GM23338 (cell line): ENCODE data around the gene IL1B. TPM values are rescaled to one million over a fixed set of nuclear protein-coding genes. Genes with fewer than 3 reads are reported as not detected.
"Not testable (repeated sequence)": the region's sequence is repeated elsewhere in the genome, so short reads cannot be mapped to it uniquely, and the experiment has no call there.

ENCODE experiments used
- ATAC-seq: fragments of 200-7000 bp; cut with Tn5 transposase; 3 replicates; pipeline ENCODE4 v1.9.1; 2020
- DNase-seq: peaks from one replicate; pipeline ENCODE4 v3.0.0-alpha.2; 2015; ENCODE audit warnings: low spot score
- H2AFZ ChIP-seq: fragments of 200-600 bp; sonication (generic); 2 replicates; pipeline ENCODE4 v1.8.0; 2016; ENCODE audit warnings: antibody characterized with exemption, mild to moderate bottlenecking, moderate library complexity
- H3F3A ChIP-seq: fragments of 200-600 bp; sonication (generic); replicated peaks from 2 replicates; pipeline ENCODE4 v1.8.0; 2017; ENCODE audit warnings: antibody characterized with exemption, mixed run types, low read depth
- H3K27ac ChIP-seq: fragments of 200-600 bp; sonication (generic); 2 replicates; pipeline ENCODE4 v1.6.1; 2016; ENCODE audit warnings: low read depth
- H3K27me3 ChIP-seq: fragments of 200-600 bp; sonication (generic); 2 replicates; pipeline ENCODE4 v1.8.0; 2016; ENCODE audit warnings: mild to moderate bottlenecking, mixed run types, moderate library complexity; ENCODE audit not compliant: insufficient read depth
- H3K36me3 ChIP-seq: fragments of 200-600 bp; sonication (generic); 2 replicates; pipeline ENCODE4 v1.8.0; 2016; ENCODE audit warnings: mild to moderate bottlenecking; ENCODE audit not compliant: insufficient read depth
- H3K4me1 ChIP-seq: fragments of 200-600 bp; sonication (generic); 2 replicates; pipeline ENCODE4 v1.8.0; 2016; ENCODE audit warnings: mild to moderate bottlenecking, moderate library complexity; ENCODE audit not compliant: insufficient read depth
- H3K4me2 ChIP-seq: fragments of 200-600 bp; sonication (generic); 2 replicates; pipeline ENCODE4 v1.7.1; 2017; ENCODE audit warnings: mixed run types
- H3K4me3 ChIP-seq: fragments of 200-600 bp; sonication (generic); 2 replicates; pipeline ENCODE4 v1.6.1; 2016; ENCODE audit warnings: mixed run types
- H3K79me2 ChIP-seq: fragments of 200-600 bp; sonication (generic); replicated peaks from 2 replicates; pipeline ENCODE4 v1.8.0; 2017; ENCODE audit warnings: mild to moderate bottlenecking; ENCODE audit not compliant: insufficient read depth
- H3K9me2 ChIP-seq: fragments of 200-600 bp; sonication (generic); 2 replicates; pipeline ENCODE4 v1.8.0; 2017; ENCODE audit not compliant: insufficient read depth
- H4K20me1 ChIP-seq: fragments of 200-600 bp; sonication (generic); replicated peaks from 2 replicates; pipeline ENCODE4 v1.8.0; 2017; ENCODE audit warnings: mild to moderate bottlenecking; ENCODE audit not compliant: insufficient read depth
- H3K27ac Mint-ChIP-seq: 2 replicates; pipeline ENCODE4 v1.8.0; 2020; ENCODE audit warnings: inconsistent platforms, mild to moderate bottlenecking, moderate library complexity, mixed read lengths
- H3K27me3 Mint-ChIP-seq: 3 replicates; pipeline ENCODE4 v1.8.0; 2022; ENCODE audit warnings: low read depth, mild to moderate bottlenecking, moderate library complexity, mixed read lengths, inconsistent platforms; ENCODE audit not compliant: insufficient read depth, poor library complexity
- H3K36me3 Mint-ChIP-seq: 3 replicates; pipeline ENCODE4 v1.8.0; 2021; ENCODE audit warnings: low read depth, mild to moderate bottlenecking, inconsistent platforms, moderate library complexity, mixed read lengths
- H3K4me1 Mint-ChIP-seq: 3 replicates; pipeline ENCODE4 v1.8.0; 2020; ENCODE audit warnings: mild to moderate bottlenecking, inconsistent platforms, mixed read lengths
- H3K4me3 Mint-ChIP-seq: 3 replicates; pipeline ENCODE4 v1.8.0; 2021; ENCODE audit warnings: moderate library complexity, mild to moderate bottlenecking, inconsistent platforms, mixed read lengths
- H3K9me3 Mint-ChIP-seq: 3 replicates; pipeline ENCODE4 v1.8.0; 2020; ENCODE audit warnings: moderate library complexity, mild to moderate bottlenecking, inconsistent platforms, mixed read lengths
- polyA plus RNA-seq: library from polyadenylated mRNA; unstranded; fragments of >200 nt; fragmentation: Nextera tagmentation; extraction: Ambion mirVana; gene quantifications from 2 replicates; pipeline ENCODE4 v1.2.1, GENCODE V29; 2016
- total RNA-seq: library from RNA; depleted of rRNA; stranded (reverse); fragments of >200 nt; shearing (Covaris generic); gene quantifications from 2 replicates; pipeline ENCODE4 v1.2.3, GENCODE V29; 2014
- TF ChIP-seq, protein P1 (sequence below): fragments of 250-450 bp; sonication (Bioruptor Pico); IDR thresholded peaks from 2 replicates; pipeline ENCODE4 v1.5.0; 2020; ENCODE audit warnings: mild to moderate bottlenecking, moderate library complexity
- TF ChIP-seq, protein P2 (sequence below), 2 experiments: fragments of 200-600 bp in 1 of 2; sonication (generic) in 1 of 2; conservative IDR thresholded peaks; 2 replicates each; pipeline versions ENCODE4 v1.5.1 to v1.6.1; 2016 to 2017; ENCODE audit warnings: antibody characterized with exemption in 2 of 2, low read depth in 2 of 2, mild to moderate bottlenecking in 2 of 2, moderate library complexity in 1 of 2

Gene IL1B
- total and polyA plus RNA-seq, 2 experiments from 2014 or later, result not detected

GRCh38 chr2:112833639-112833931 lies 3.0 kb downstream of the IL1B start:
- H3F3A ChIP-seq, H3K27ac ChIP-seq, H3K27ac Mint-ChIP-seq, H3K79me2 ChIP-seq, H3K4me3 ChIP-seq, H3K4me3 Mint-ChIP-seq, H3K4me1 ChIP-seq, H3K27me3 Mint-ChIP-seq, H3K9me2 ChIP-seq, H2AFZ ChIP-seq, ATAC-seq, H4K20me1 ChIP-seq, H3K36me3 Mint-ChIP-seq, H3K4me2 ChIP-seq, H3K36me3 ChIP-seq, H3K9me3 Mint-ChIP-seq, DNase-seq, H3K27me3 ChIP-seq: not testable (repeated sequence)
- H3K4me1 Mint-ChIP-seq, result peaks cover 16% of the 10 kb centered on the region

DNA sequence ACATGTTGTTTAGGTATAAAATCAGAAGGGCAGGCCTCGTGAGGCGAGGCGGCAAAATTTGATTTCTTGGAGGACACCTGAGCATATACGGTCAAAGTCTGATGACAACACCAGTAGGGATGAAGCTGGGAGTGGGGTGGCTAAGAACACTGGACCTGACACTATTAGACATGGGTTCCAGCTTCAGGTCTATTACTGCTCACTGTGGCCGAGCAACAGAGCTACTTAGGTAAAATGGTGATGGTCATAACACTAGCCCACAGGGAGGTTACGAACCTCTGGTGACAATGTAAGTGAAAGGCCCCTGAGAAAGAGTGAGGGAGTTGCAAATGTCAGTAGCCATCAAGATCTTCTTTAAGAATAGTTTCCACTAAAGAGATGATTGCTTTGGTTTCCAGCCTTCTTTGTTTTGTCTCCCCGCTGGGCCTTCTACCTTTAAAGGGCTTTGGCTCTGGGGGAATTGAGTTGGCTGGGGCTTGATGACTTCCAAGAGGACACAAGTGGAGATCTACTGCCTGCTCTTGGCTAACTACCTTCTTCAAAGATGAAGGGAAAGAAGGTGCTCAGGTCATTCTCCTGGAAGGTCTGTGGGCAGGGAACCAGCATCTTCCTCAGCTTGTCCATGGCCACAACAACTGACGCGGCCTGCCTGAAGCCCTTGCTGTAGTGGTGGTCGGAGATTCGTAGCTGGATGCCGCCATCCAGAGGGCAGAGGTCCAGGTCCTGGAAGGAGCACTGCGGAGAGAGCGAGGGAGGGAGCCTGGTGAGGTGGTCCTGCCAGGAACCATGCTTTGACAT lies 3.5 kb downstream of the IL1B start:
- DNase-seq (no peak), ATAC-seq (no peak)
- TF ChIP-seq, protein P1, sequence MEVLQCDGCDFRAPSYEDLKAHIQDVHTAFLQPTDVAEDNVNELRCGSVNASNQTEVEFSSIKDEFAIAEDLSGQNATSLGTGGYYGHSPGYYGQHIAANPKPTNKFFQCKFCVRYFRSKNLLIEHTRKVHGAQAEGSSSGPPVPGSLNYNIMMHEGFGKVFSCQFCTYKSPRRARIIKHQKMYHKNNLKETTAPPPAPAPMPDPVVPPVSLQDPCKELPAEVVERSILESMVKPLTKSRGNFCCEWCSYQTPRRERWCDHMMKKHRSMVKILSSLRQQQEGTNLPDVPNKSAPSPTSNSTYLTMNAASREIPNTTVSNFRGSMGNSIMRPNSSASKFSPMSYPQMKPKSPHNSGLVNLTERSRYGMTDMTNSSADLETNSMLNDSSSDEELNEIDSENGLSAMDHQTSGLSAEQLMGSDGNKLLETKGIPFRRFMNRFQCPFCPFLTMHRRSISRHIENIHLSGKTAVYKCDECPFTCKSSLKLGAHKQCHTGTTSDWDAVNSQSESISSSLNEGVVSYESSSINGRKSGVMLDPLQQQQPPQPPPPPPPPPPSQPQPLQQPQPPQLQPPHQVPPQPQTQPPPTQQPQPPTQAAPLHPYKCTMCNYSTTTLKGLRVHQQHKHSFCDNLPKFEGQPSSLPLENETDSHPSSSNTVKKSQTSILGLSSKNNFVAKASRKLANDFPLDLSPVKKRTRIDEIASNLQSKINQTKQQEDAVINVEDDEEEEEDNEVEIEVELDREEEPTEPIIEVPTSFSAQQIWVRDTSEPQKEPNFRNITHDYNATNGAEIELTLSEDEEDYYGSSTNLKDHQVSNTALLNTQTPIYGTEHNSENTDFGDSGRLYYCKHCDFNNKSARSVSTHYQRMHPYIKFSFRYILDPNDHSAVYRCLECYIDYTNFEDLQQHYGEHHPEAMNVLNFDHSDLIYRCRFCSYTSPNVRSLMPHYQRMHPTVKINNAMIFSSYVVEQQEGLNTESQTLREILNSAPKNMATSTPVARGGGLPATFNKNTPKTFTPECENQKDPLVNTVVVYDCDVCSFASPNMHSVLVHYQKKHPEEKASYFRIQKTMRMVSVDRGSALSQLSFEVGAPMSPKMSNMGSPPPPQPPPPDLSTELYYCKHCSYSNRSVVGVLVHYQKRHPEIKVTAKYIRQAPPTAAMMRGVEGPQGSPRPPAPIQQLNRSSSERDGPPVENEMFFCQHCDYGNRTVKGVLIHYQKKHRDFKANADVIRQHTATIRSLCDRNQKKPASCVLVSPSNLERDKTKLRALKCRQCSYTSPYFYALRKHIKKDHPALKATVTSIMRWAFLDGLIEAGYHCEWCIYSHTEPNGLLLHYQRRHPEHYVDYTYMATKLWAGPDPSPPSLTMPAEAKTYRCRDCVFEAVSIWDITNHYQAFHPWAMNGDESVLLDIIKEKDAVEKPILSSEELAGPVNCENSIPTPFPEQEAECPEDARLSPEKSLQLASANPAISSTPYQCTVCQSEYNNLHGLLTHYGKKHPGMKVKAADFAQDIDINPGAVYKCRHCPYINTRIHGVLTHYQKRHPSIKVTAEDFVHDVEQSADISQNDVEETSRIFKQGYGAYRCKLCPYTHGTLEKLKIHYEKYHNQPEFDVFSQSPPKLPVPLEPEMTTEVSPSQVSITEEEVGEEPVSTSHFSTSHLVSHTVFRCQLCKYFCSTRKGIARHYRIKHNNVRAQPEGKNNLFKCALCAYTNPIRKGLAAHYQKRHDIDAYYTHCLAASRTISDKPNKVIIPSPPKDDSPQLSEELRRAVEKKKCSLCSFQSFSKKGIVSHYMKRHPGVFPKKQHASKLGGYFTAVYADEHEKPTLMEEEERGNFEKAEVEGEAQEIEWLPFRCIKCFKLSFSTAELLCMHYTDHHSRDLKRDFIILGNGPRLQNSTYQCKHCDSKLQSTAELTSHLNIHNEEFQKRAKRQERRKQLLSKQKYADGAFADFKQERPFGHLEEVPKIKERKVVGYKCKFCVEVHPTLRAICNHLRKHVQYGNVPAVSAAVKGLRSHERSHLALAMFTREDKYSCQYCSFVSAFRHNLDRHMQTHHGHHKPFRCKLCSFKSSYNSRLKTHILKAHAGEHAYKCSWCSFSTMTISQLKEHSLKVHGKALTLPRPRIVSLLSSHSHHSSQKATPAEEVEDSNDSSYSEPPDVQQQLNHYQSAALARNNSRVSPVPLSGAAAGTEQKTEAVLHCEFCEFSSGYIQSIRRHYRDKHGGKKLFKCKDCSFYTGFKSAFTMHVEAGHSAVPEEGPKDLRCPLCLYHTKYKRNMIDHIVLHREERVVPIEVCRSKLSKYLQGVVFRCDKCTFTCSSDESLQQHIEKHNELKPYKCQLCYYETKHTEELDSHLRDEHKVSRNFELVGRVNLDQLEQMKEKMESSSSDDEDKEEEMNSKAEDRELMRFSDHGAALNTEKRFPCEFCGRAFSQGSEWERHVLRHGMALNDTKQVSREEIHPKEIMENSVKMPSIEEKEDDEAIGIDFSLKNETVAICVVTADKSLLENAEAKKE (CRISPR knock-in tag), result no peak
- TF ChIP-seq, protein P2, sequence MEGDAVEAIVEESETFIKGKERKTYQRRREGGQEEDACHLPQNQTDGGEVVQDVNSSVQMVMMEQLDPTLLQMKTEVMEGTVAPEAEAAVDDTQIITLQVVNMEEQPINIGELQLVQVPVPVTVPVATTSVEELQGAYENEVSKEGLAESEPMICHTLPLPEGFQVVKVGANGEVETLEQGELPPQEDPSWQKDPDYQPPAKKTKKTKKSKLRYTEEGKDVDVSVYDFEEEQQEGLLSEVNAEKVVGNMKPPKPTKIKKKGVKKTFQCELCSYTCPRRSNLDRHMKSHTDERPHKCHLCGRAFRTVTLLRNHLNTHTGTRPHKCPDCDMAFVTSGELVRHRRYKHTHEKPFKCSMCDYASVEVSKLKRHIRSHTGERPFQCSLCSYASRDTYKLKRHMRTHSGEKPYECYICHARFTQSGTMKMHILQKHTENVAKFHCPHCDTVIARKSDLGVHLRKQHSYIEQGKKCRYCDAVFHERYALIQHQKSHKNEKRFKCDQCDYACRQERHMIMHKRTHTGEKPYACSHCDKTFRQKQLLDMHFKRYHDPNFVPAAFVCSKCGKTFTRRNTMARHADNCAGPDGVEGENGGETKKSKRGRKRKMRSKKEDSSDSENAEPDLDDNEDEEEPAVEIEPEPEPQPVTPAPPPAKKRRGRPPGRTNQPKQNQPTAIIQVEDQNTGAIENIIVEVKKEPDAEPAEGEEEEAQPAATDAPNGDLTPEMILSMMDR (conservative IDR thresholded peaks at IDR 0.05; ENCODE audit: low read depth in 2 of 2), result peak in 1 of 2 experiments; percentile 27; a peak in 2 of 4 replicates
- Histone ChIP-seq H3K9me2 (peaks cover 5% of the 10 kb centered on the region; the same call in 1 of the 2 replicates), H3K4me1 (peaks cover 4% of the 10 kb centered on the region; the same call in 1 of the 2 replicates), H3K36me3 (no peaks in the 10 kb centered on the region), H3K27me3 (no peaks in the 10 kb centered on the region), H3F3A (no peaks in the 10 kb centered on the region), H2AFZ (no peak overlapping the region), H3K79me2 (no peaks in the 10 kb centered on the region), H3K27ac (no peak overlapping the region), H3K4me2 (no peak overlapping the region), H4K20me1 (no peaks in the 10 kb centered on the region), H3K4me3 (no peak overlapping the region)
- no peaks in the 10 kb centered on the region for H3K9me3 Mint-ChIP-seq
- H3K27me3 Mint-ChIP-seq, result no peaks in the 10 kb centered on the region
- H3K4me1 Mint-ChIP-seq, result peaks cover 13% of the 10 kb centered on the region
- H3K36me3 Mint-ChIP-seq, result no peaks in the 10 kb centered on the region
- no peak overlapping the region; the same call in 1 of the 2 replicates for H3K27ac Mint-ChIP-seq
- no peak overlapping the region for H3K4me3 Mint-ChIP-seq
